Lower lobe of right lung (tissue), 2 donors: ENCODE results near the gene ENO2. TPM values are rescaled to one million over a fixed set of nuclear protein-coding genes. Genes with fewer than 3 reads are reported as not detected.
"Not testable (repeated sequence)": the region's sequence is repeated elsewhere in the genome, so short reads cannot be mapped to it uniquely, and the experiment has no call there.

Experiments
- ATAC-seq, 2 donors: fragments of 200-7000 bp; cut with Tn5 transposase; one replicate each; pipeline ENCODE4 v1.9.1; 2020 to 2022; ENCODE audit warnings: mild to moderate bottlenecking in 2 of 2, moderate library complexity in 2 of 2
- DNase-seq: peaks from one replicate; pipeline ENCODE4 v3.0.0-alpha.2; 2020
- H3K27ac ChIP-seq: fragments of 200-600 bp; one replicate; pipeline ENCODE4 v1.8.0; 2022
- H3K27me3 ChIP-seq: fragments of 200-600 bp; one replicate; pipeline ENCODE4 v1.8.0; 2022; ENCODE audit warnings: low read depth
- H3K36me3 ChIP-seq: fragments of 200-600 bp; one replicate; pipeline ENCODE4 v1.8.0; 2022; ENCODE audit warnings: mild to moderate bottlenecking
- H3K4me1 ChIP-seq: fragments of 200-600 bp; one replicate; pipeline ENCODE4 v1.8.0; 2022
- H3K4me3 ChIP-seq: fragments of 200-600 bp; one replicate; pipeline ENCODE4 v1.8.0; 2022; ENCODE audit warnings: mild to moderate bottlenecking
- H3K9me3 ChIP-seq: fragments of 200-600 bp; one replicate; pipeline ENCODE4 v1.8.0; 2022
- CTCF ChIP-seq: fragments of 200-600 bp; IDR thresholded peaks from one replicate; pipeline ENCODE4 v1.8.0; 2022; ENCODE audit warnings: antibody characterized with exemption, mild to moderate bottlenecking
- intact Hi-C: fragments of 100-400 bp; cut with DNase I; formaldehyde crosslinking; loops from one replicate; pipeline ENCODE4 v1.11.0; 2022
- total RNA-seq: library from RNA; stranded (reverse); fragmentation: NEBNext Ultra II Directional; extraction: Animal tissue kit (Norgen Biotek cat#: 25700); gene quantifications from one replicate; pipeline ENCODE4 v1.2.1, GENCODE V29; 2021
- donor health status: DM: no; HTN: yes; CAD: no; lungs with severe emphysema.

ENO2 gene
- total RNA-seq, 1 donor from 2014 or later = 41.9 TPM

- no peak for TF ChIP-seq CTCF
- Histone ChIP-seq H3K9me3 (no peaks in the 10 kb centered on the region), H3K27ac (peak overlapping the region; percentile 98), H3K27me3 (no peaks in the 10 kb centered on the region), H3K4me1 (peaks cover 47% of the 10 kb centered on the region), H3K36me3 (peaks cover 55% of the 10 kb centered on the region), H3K4me3 (peak overlapping the region; percentile 98)
- DNase-seq (no peak), ATAC-seq (peak in 1 of 2 donors; percentile 1)
- intact Hi-C loops = no loop called here
These were observed 46.0 kb upstream of the ENO2 start for GRCh38 chr12:6868211-6869048.

DNA sequence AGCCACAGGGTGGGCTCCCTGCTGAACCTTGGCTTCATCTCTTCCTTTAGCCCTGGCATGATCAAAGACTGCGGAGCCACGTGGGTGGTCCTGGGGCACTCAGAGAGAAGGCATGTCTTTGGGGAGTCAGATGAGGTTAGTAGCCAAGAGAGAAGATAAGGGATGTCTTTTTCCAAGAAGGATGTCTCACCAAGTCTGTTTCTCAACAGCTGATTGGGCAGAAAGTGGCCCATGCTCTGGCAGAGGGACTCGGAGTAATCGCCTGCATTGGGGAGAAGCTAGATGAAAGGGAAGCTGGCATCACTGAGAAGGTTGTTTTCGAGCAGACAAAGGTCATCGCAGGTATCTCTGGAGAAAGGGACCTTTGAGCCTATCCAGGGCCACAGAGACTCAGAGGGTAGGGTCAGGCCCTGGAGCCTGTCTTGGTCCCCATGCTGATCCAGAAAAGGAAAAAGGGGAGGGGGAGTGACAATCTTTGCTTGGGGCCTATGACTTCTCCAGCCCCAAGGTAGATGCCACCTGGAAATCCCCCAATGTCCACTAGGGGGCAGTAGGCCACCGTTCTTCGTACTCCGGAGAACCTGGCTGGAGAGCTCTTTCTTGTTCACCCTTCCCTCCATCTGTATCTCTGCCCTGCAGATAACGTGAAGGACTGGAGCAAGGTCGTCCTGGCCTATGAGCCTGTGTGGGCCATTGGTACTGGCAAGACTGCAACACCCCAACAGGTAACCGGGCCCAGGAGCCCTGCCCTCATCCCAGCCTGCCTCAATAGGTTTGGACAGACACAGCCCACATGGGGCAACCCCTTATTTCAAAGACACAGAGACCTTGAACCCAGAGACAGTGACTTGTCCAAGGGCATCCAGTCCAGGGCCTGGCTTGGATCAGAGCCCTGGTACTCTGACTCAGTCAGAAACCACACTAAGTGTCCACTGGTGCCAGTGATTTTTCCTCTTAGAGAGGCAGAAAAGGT is 45.0 kb upstream of the ENO2 start:
- Histone ChIP-seq H3K36me3 (peaks cover 46% of the 10 kb centered on the region), H3K27ac (no peak overlapping the region), H3K9me3 (no peaks in the 10 kb centered on the region), H3K4me1 (peaks cover 54% of the 10 kb centered on the region), H3K27me3 (no peaks in the 10 kb centered on the region), H3K4me3 (peak overlapping the region; percentile 98)
- TF ChIP-seq CTCF = peak; percentile 94
- intact Hi-C loops = no loop called here
- no peak for ATAC-seq
- peak; percentile 81 for DNase-seq

- intact Hi-C loops, DNase-seq, H3K4me3 ChIP-seq, H3K9me3 ChIP-seq, ATAC-seq, H3K27me3 ChIP-seq, H3K27ac ChIP-seq: not testable (repeated sequence)
- H3K4me1 ChIP-seq = peaks cover 58% of the 10 kb centered on the region
- peaks cover 36% of the 10 kb centered on the region for H3K36me3 ChIP-seq
These were observed 44.1 kb upstream of the ENO2 start for GRCh38 chr12:6870304-6870703.

DNA sequence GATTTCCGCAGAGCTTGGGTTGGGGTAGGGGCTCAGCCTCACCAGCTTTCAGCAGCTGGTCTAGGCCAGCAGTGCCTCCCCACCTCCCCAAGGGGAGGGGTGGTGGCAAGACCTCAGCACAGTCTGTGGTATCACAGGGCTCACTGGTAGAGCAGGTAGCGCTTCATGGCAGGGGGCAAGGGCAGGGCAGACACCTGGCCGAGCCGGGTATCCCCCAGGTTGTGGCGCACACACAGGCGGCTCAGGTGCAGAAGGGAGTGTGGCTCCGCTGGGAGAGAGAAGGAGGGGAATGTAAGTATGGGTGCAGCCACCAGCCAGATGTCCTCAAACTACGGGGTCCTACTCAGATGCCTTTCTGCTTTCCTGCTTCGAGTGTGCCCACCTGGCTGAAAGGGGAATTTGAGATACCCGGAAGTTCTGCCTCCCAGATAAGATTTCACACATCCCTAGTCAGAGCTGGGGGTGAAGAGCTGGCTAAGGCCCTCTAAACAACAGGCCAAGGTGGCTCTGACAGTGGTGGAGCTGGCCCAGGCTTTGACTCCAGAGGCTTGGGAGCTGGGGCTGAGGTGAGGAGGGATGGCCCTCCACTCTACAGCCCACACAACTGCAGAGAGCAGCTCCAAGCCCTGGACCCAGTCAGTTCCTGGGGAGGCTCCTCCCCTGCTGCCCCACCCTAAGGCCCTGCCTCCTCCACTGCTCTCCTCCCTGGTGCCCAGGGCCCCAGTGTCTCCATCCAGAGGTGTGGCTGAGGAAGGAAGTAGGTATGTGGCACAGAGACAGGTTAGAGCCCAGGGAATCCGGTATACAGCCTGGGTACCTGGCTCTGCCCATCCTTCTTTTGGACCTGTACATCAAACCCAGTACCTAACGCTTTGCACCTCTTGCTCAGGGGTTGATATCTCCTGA is 43.1 kb upstream of the ENO2 start:
- Histone ChIP-seq H3K27ac (peak overlapping the region; percentile 84), H3K4me3 (peak overlapping the region; percentile 99), H3K4me1 (peaks cover 58% of the 10 kb centered on the region), H3K36me3 (peaks cover 29% of the 10 kb centered on the region), H3K9me3 (no peaks in the 10 kb centered on the region), H3K27me3 (no peaks in the 10 kb centered on the region)
- ATAC-seq = peak in 1 of 2 donors; percentile 8
- DNase-seq = no peak
- TF ChIP-seq CTCF = no peak
- intact Hi-C loops = no loop called here

GRCh38 chr12:6872073-6873048 is 42.0 kb upstream of the ENO2 start:
- H3K4me3 ChIP-seq = peak overlapping the region; percentile 99
- peaks cover 53% of the 10 kb centered on the region for H3K4me1 ChIP-seq
- H3K27ac ChIP-seq = peak overlapping the region; percentile 84
- peak; percentile 90 for DNase-seq
- H3K9me3 ChIP-seq = no peaks in the 10 kb centered on the region
- peaks cover 29% of the 10 kb centered on the region for H3K36me3 ChIP-seq
- TF ChIP-seq CTCF = peak; percentile 97
- no peaks in the 10 kb centered on the region for H3K27me3 ChIP-seq
- intact Hi-C loops = no loop called here
- peak; percentile 84 to 87 for ATAC-seq
